ENCODE measurements around the gene ST6GALNAC3.

DNA sequence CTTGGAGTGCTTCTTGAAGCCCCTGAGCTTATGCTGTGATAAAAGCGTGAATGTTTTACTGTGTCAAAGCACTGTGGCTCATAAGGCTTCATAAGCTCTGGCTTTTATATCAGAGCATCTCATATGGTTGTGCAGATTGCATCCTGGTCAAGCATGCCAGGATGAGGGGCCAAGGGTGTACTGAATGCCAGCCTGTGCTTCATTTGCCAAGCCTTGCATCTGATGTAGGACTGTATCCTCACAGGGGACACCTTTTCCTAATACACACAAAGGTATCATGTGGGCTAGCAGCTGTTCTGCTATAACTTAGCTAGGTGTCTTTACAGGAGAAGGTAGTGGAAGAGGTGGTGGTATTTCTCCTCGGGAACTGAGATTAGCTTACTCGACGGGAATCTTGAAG, 134.7 kb downstream of the ST6GALNAC3 start:
- TF ChIP-seq GATA3 (IDR thresholded peaks at IDR 0.05; ENCODE audit: low read depth, low read length) (no peak), GATA2 (IDR thresholded peaks at IDR 0.05; ENCODE audit: low read depth, low read length) (no peak)
